DMS 273 (cell line): ENCODE results near the gene UVRAG.

Source experiments
- DNase-seq: peaks from one replicate; lab custom pipeline; 2025; ENCODE audit not compliant: unreplicated experiment; lab: John Stamatoyannopoulos, UW

The UVRAG gene

GRCh38 chr11:75814677-75815344, at the start of gene UVRAG:
UVRAG (plus strand) TSS chr11:75815210; CDS start chr11:75815408, 198 bp downstream.
- peak; percentile 100 for DNase-seq

- no peak for DNase-seq
These were observed 48.4 kb upstream of the UVRAG start for GRCh38 chr11:75766443-75767227.

- no peak for DNase-seq
These were observed 47.8 kb upstream of the UVRAG start for GRCh38 chr11:75767228-75767572.

GRCh38 chr11:75767793-75768111, 47.3 kb upstream of the UVRAG start:
- DNase-seq = no peak

GRCh38 chr11:75768112-75768908, 46.7 kb upstream of the UVRAG start, which contains the start of gene DGAT2:
DGAT2 (plus strand) TSS chr11:75768778; CDS start chr11:75768992, 214 bp downstream.
- peak; percentile 88 for DNase-seq

- DNase-seq = peak; percentile 29
These were observed 45.9 kb upstream of the UVRAG start for GRCh38 chr11:75768909-75769771.

- DNase-seq = no peak
These were observed 44.9 kb upstream of the UVRAG start for GRCh38 chr11:75770102-75770501.

- DNase-seq = no peak
These were observed 43.2 kb upstream of the UVRAG start for GRCh38 chr11:75771646-75772410.

DNA sequence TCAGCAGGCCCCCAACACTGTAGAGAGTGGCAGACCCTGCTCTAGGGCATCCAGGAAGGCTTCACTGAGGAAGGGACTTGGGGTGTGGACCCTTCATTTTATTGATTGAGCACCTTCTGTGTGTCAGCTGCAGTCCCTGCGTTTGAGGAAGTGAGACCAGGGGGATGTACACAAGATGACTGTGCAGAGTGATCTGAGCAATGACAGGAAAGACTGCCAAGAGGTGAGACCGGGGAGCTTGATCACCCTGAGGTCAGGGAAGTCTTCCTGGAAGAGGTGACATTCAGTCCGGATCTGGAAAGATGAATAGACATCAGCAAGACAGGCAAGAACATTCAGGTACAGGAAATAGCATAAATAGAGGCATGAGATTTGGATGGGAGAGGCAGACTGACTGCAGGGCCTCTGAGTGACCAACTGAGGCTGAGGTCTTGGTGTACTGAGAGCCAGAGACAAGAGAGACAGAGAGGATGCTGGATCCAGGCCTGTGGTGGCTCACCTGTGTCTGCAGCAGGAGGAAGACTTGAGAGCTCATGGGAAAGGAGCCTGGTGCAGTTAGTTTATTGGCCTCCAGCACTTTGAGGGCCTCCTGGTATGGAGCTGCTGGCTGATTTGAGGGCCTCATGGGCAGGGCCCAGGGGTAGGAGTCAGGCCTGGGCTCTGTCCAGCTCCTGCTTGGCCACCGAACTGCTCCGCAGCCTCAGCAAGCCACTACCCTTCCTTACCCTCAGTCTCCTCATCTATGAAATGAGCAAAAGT, 41.2 kb upstream of the UVRAG start:
- no peak for DNase-seq

GRCh38 chr11:75775056-75775455, 40.0 kb upstream of the UVRAG start:
- no peak for DNase-seq

DNA sequence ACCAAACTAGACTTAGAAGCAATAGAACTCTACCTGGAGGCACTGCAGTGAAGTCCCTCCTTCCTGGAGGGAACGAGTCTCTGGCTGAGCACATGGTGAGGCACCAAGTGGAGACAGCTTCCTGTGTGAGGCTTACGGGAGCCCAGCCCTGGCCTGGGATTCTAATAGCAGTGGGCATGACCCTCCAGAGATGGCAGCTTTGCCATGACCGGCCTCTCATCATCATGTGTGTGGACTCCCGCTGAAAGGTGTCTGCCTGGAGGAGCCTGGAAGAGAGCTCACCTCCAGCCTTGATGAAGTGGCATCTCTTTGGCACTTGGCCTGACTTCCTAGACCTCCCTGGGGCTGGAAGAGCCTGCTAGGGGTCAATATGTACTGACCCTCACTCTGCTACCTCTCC, 38.5 kb upstream of the UVRAG start:
- DNase-seq = no peak

GRCh38 chr11:75777461-75778110, 37.4 kb upstream of the UVRAG start:
- DNase-seq = no peak

- no peak for DNase-seq
These were observed 36.0 kb upstream of the UVRAG start for GRCh38 chr11:75778962-75779361.

DNA sequence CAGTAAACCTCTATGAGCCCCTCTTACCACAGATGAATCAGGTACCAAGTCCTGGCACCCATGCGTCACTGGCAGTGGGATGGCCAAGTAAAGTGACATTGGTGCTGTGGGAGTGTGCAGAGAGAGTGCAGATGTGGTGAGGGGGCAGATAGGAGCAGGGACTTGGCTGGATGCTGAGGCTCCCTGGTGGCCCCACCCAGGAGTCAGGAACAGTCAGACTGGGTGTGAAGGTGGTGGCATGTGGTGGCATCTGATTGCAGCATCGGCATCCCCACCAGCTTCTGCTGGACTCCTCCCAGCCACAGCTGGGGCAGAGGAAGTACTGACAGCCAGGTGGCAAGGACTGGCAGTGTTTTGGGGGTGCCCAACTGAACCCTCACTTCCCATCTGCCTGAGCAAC, 35.0 kb upstream of the UVRAG start:
- no peak for DNase-seq

DNA sequence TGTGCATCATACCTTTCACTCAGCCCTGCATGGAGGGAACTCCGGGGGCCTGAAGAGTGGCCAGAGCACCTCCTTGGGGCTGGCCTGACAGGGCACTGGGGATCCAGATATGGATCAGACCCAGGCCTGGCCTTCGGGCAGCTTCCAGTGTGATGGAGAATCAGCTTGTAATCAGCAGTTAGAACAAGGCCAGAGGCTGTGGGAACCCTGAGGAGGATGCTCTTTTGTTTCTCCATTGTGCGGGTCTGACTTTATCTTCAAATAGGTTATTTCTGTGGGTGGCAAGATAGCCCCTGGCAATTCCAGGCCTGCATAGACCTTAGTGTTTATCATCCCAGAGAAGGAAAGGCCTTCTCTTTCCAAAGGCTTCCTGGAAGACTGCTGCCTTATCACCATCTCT, 34.1 kb upstream of the UVRAG start:
- no peak for DNase-seq

DNA sequence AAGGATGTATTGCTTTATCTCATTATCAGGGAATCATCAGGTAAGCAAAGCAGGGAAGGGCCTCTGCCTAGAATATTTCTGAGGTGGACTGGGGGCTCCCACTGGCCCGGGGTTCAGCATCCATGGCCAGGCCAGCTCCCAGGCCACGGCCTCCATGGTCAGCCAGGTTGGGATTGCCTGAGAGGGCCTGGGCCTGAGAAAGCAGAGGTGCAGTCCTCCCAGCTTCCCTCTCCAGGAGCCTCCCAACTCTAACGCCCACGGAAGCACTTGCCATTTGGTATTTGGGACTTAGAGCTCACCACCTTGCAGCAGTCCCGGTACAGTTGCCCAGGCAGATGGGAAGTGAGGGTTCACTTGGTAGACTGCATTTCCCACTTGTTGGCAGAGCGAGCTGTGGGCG, 33.7 kb upstream of the UVRAG start:
- DNase-seq = no peak

- no peak for DNase-seq
These were observed 33.2 kb upstream of the UVRAG start for GRCh38 chr11:75781831-75782230.

GRCh38 chr11:75782540-75783263, 32.3 kb upstream of the UVRAG start:
- DNase-seq = no peak
